IPS DF 6.9 (cell line): ENCODE data around the gene SIRPB1.
"Not testable (repeated sequence)": the region's sequence is repeated elsewhere in the genome, so short reads cannot be mapped to it uniquely, and the experiment has no call there.

Experiments used
- DNase-seq: peaks from one replicate; pipeline ENCODE4 v3.0.0-alpha.2; 2013; ENCODE audit warnings: low read depth, low spot score
- H3K27ac ChIP-seq: one replicate; pipeline ENCODE4 v1.5.1; 2013; ENCODE audit warnings: low read length, control low read depth
- H3K27me3 ChIP-seq: 2 replicates; pipeline ENCODE4 v1.6.1; 2013; ENCODE audit warnings: mild to moderate bottlenecking, low read length; ENCODE audit not compliant: control insufficient read depth, insufficient read depth
- H3K36me3 ChIP-seq: 2 replicates; pipeline ENCODE4 v1.6.1; 2013; ENCODE audit warnings: low read length; ENCODE audit not compliant: control insufficient read depth, insufficient read depth
- H3K4me1 ChIP-seq: 2 replicates; pipeline ENCODE4 v1.6.1; 2013; ENCODE audit warnings: low read length; ENCODE audit not compliant: control insufficient read depth, insufficient read depth
- H3K4me3 ChIP-seq: 2 replicates; pipeline ENCODE4 v1.5.1; 2013; ENCODE audit warnings: mild to moderate bottlenecking, low read length
- H3K9me3 ChIP-seq: 2 replicates; pipeline ENCODE4 v1.6.1; 2013; ENCODE audit warnings: low read length, inconsistent platforms; ENCODE audit not compliant: control insufficient read depth, insufficient read depth
- WGBS: extraction: QIAGEN DNeasy Blood & Tissue Kit; methylation state at CpG from one replicate; pipeline ENCODE4 v1.1.7; 2013; ENCODE audit warnings: mixed read lengths, missing lambda C conversion rate; ENCODE audit not compliant: insufficient read length, insufficient coverage; 5-methylcytosine and 5-hydroxymethylcytosine counted together

The SIRPB1 gene

GRCh38 chr20:1600736-1601135 lies 19.1 kb downstream of the SIRPB1 start:
- H3K27me3 ChIP-seq, result no peaks in the 10 kb centered on the region
- no peak overlapping the region for H3K27ac ChIP-seq
- DNase-seq, result no peak
- H3K9me3 ChIP-seq, result no peaks in the 10 kb centered on the region
- H3K4me3 ChIP-seq, result no peak overlapping the region
- WGBS, result no CpG with 5 or more reads among the region's 5 CpGs
- H3K4me1 ChIP-seq, result no peaks in the 10 kb centered on the region
- H3K36me3 ChIP-seq, result no peaks in the 10 kb centered on the region

- Histone ChIP-seq H3K27ac (no peak overlapping the region), H3K36me3 (no peaks in the 10 kb centered on the region), H3K27me3 (no peaks in the 10 kb centered on the region), H3K4me1 (no peaks in the 10 kb centered on the region), H3K4me3 (no peak overlapping the region), H3K9me3 (no peaks in the 10 kb centered on the region)
- no CpG with 5 or more reads among the region's 1 CpG for WGBS
- no peak for DNase-seq
Observed at GRCh38 chr20:1595333-1595732, 24.5 kb downstream of the SIRPB1 start.

GRCh38 chr20:1588533-1589460 lies 31.0 kb downstream of the SIRPB1 start:
- Histone ChIP-seq H3K4me1 (no peaks in the 10 kb centered on the region), H3K36me3 (no peaks in the 10 kb centered on the region), H3K9me3 (no peaks in the 10 kb centered on the region), H3K4me3 (no peak overlapping the region), H3K27me3 (no peaks in the 10 kb centered on the region), H3K27ac (no peak overlapping the region)
- DNase-seq, result no peak
- WGBS, result no CpG with 5 or more reads among the region's 9 CpGs

- Histone ChIP-seq H3K36me3 (no peaks in the 10 kb centered on the region), H3K27ac (no peak overlapping the region), H3K27me3 (no peaks in the 10 kb centered on the region), H3K9me3 (no peaks in the 10 kb centered on the region), H3K4me1 (no peaks in the 10 kb centered on the region), H3K4me3 (no peak overlapping the region)
- no peak for DNase-seq
- no CpG with 5 or more reads among the region's 3 CpGs for whole genome bisulfite sequencing
Observed at GRCh38 chr20:1587781-1588532, 31.9 kb downstream of the SIRPB1 start.

- Histone ChIP-seq H3K27ac (no peak overlapping the region), H3K4me3 (no peak overlapping the region), H3K36me3 (no peaks in the 10 kb centered on the region), H3K27me3 (no peaks in the 10 kb centered on the region), H3K9me3 (no peaks in the 10 kb centered on the region), H3K4me1 (no peaks in the 10 kb centered on the region)
- WGBS, result no CpG with 5 or more reads among the region's 6 CpGs
- no peak for DNase-seq
Observed at GRCh38 chr20:1579488-1579887, 40.3 kb downstream of the SIRPB1 start.

- Histone ChIP-seq H3K27me3 (no peaks in the 10 kb centered on the region), H3K4me1 (no peaks in the 10 kb centered on the region), H3K9me3 (no peaks in the 10 kb centered on the region), H3K36me3 (no peaks in the 10 kb centered on the region), H3K27ac (no peak overlapping the region), H3K4me3 (no peak overlapping the region)
- no CpG with 5 or more reads among the region's 4 CpGs for WGBS
- DNase-seq, result no peak
Observed at GRCh38 chr20:1577906-1578305, 41.9 kb downstream of the SIRPB1 start.

- DNase-seq, H3K36me3 ChIP-seq, H3K27ac ChIP-seq, H3K9me3 ChIP-seq, H3K4me3 ChIP-seq, H3K27me3 ChIP-seq, H3K4me1 ChIP-seq: not testable (repeated sequence)
- no CpG with 5 or more reads among the region's 2 CpGs for WGBS
Observed at GRCh38 chr20:1577313-1577712, 42.5 kb downstream of the SIRPB1 start.

GRCh38 chr20:1576641-1577040 lies 43.2 kb downstream of the SIRPB1 start:
- no peak overlapping the region for H3K27ac ChIP-seq
- WGBS, result no CpG with 5 or more reads among the region's 3 CpGs
- DNase-seq, result no peak
- no peaks in the 10 kb centered on the region for H3K4me1 ChIP-seq
- H3K9me3 ChIP-seq, result no peaks in the 10 kb centered on the region
- H3K36me3 ChIP-seq, result no peaks in the 10 kb centered on the region
- H3K27me3 ChIP-seq, result no peaks in the 10 kb centered on the region
- H3K4me3 ChIP-seq, result no peak overlapping the region

- WGBS, result no CpG with 5 or more reads among the region's 1 CpG
- not testable (repeated sequence) for DNase-seq, H3K27ac ChIP-seq, H3K36me3 ChIP-seq, H3K4me3 ChIP-seq, H3K9me3 ChIP-seq, H3K4me1 ChIP-seq, H3K27me3 ChIP-seq
Observed at GRCh38 chr20:1576003-1576402, 43.8 kb downstream of the SIRPB1 start.

GRCh38 chr20:1571583-1571982 lies 48.2 kb downstream of the SIRPB1 start:
- H3K4me1 ChIP-seq, H3K9me3 ChIP-seq, H3K27me3 ChIP-seq, DNase-seq, H3K27ac ChIP-seq, H3K36me3 ChIP-seq, H3K4me3 ChIP-seq: not testable (repeated sequence)
- no CpG with 5 or more reads among the region's 8 CpGs for WGBS
